ENCODE results near the gene REEP1.

The REEP1 gene

DNA sequence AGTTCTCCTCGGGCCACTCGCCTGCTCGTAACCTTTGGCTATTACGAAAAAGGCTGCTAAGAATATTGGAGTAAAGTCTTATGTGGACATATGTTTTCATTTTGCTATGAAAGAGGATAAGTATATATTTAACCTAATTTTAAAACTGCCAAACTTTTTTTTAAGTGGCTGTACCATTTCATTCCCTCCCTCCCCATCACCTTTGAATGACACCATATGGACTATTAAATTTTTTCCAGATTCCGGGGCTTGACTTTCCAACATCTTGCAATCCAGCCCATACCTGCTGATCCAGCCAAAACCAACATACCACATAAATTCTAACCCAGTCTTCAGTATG lies 31.5 kb downstream of the REEP1 start:
- no peak for DNase-seq (ENCODE audit: low spot score)

GRCh38 chr2:86305195-86305914 lies 32.1 kb downstream of the REEP1 start:
- DNase-seq (ENCODE audit: low spot score) = no peak

DNA sequence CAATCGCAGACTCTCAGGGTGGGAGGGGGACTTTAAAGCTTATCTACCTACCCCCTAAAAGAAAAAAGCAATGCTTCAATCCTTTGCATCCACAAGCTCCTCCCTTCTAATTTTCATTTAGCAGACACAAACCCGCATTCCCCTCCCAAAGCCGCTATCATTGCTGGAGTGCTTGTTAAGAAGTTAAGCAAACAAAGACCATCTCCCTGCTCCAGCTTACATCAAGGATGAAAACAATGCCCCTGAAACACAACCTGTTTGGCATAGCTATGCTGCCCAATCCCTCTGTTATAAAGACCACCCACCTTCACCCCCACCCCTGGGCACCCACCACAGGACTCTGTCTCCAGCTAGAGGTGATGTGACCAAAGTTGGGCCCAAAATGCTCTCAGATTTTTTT lies 33.0 kb downstream of the REEP1 start:
- no peak for DNase-seq (ENCODE audit: low spot score)

DNA sequence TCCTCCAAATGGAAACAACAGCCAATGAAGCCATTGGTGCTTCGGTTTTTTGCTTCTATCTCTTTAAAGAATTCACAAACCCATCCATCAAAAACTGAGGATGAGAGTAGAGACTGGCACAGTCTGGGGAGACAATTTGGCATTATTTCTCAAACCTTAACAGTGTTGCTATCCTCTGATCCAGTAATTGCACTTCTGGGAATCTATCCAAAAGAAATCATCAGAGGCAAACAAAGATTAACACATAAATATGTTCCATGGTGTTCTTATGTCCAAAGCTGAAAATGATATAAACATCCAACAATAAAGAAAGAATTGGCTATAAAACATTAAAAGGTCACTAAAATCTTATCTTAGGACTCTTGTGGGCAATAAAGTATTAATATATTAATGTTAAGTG lies 35.1 kb downstream of the REEP1 start:
- DNase-seq (ENCODE audit: low spot score) = no peak

GRCh38 chr2:86301711-86302202 lies 35.7 kb downstream of the REEP1 start:
- no peak for DNase-seq (ENCODE audit: low spot score)

GRCh38 chr2:86301009-86301408 lies 36.4 kb downstream of the REEP1 start:
- no peak for DNase-seq (ENCODE audit: low spot score)

DNA sequence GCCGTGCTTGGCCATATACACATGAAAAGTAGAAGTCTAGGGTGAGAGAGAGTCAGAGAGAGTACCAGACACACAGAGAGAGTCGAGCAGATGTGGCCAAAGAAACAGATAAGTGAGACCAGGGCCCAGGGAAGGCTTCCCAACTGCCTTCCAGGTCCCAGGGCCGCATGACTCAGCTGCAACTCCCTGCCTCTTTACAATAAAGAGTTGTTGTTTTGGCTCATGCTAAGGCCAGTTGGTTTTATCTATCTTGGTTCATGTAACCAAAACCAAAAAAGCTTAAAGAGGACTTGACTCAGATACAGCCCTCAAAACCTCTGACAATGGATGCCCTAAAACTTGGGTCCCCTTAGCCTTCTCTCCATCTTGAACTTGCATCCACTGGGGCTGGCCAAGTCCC lies 36.9 kb downstream of the REEP1 start:
- no peak for DNase-seq (ENCODE audit: low spot score)

GRCh38 chr2:86298411-86299390 lies 38.7 kb downstream of the REEP1 start:
- DNase-seq (ENCODE audit: low spot score) = no peak

DNA sequence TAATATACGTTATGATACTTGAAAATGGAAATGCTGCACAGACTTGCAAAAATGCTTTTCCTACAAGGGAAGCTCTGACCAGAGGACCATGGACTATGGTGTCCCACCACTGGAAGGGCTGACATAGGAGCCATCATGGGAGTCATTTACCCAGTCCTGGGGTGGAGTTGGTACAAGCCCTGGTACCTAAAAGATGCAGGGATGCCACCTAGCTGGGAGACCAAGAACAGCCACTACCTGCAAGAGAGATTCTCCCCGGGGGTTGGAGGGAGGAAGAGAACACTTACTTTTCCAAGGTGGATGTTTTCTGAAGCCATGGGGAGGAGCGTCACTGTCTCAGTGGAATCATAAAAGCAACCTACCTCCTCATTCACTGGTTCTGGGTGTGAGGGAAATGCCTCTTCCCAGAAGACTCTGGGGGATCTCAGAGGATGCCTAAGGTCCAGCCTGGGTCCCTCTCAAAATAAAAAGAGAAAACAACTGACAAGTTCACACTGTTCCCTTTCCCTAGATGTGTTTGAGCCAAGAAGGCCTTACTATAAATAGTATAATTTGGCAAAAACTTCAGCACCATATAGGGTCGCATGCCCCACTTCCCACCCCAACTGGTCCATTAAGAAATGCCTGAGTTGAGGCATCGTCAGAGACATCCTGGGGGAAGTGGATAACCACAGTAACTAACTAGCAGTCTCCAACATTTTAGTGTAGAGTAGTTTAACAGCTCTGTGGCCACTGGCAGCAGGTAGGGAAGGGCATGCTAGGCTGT lies 39.9 kb downstream of the REEP1 start:
- no peak for DNase-seq (ENCODE audit: low spot score)

DNA sequence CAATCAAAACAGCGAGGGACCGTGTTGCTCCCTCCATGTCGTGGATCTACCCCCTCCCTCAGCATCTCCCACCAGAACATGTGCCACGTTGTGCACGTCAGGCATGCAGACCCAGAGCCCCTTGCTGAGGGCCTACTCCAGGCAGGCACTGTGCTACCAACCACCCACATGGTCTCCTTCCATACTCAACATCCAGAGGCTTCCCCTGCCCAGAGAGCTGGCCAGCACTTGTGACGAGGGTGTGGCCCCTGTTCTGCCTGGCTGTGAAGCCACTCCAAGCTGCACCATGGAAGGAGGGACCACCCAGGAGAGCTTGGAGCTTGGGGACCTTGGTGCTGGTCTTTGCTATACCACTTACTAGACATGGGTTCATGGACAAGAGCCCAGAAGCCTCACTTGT lies 40.5 kb downstream of the REEP1 start:
- DNase-seq (ENCODE audit: low spot score) = no peak

- DNase-seq (ENCODE audit: low spot score) = no peak
Observed at GRCh38 chr2:86295066-86295465, 42.4 kb downstream of the REEP1 start.

- no peak for DNase-seq (ENCODE audit: low spot score)
Observed at GRCh38 chr2:86293612-86294011, 43.8 kb downstream of the REEP1 start.

DNA sequence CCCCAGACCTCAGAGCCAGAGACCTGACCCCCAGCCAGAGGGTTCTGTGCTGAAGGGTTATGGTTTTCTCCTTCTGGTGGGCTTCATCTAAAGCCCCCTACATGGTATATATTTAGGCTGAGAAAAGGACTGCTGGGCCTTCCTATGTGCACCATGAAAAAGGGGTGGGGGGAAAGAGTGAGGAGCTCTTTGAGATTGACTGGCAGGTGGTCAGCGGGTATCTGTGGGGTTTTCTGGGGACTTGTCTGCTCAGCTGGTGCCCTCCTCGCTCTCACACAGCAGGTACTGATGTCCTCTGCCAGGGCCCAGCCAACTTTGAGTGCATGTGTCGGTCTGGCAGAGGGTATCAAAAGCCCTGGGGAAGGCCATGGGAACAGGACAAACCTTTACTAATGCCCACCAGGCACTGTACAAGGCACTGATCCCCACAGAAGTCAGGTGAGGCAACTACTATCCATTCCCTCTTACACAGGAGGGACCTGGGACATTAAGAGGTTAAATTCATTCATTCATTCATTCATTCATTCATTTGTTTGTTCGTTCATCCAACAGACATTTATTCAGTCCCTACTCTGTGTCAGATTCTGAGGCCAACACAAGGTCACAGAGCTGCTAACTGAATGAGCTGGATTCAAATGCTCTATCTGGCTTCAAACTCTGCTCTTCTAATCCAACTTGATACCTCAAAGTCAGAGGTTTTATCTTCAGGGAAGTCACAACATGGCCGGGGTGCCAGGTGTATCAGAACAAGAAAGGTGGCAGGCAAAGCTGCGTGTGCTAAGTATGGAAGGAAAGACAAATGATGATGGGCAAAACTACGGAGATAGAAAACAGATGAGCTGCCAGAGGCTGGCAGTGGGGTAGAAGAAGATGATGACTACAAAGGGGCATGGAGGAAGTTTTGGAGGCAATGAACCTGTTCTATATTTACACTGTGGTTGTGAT lies 44.6 kb downstream of the REEP1 start:
- no peak for DNase-seq (ENCODE audit: low spot score)

DNA sequence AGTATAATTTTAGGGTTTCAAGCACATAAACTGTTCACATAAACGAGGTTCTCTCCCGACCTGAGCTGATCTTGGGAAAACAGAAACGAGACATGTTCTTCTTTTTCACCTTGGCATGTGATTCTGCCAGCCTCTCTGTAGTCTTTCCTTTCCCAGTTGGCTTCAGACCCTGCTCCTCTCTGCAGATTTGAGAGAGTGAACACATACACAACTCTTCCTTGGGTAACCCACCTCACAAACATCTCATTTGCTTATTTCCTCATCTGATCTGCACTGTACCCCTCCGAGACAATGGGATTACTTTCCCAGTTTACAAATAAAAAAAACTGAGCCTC lies 46.1 kb downstream of the REEP1 start:
- DNase-seq (ENCODE audit: low spot score) = no peak

GRCh38 chr2:86290596-86291327 lies 46.7 kb downstream of the REEP1 start:
- no peak for DNase-seq (ENCODE audit: low spot score)

DNA sequence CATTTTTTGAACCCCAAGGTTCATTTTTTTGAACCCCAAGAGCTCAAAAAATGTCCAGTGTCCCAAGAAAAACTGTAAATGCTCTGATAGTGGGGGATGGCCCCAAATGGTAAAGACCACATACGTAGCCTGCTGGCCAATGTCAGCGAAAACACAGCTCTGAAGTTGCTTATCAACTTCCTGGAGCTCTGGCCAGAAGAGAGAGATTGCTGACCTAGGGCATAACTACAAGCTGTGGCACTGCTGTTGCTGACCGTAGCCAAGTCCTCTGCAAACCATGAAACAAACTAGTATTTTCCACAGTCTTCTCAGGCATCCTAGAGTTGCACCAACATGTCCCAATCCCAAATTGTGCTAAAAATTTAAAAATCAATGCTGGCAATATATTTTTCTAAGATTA lies 50.9 kb downstream of the REEP1 start:
- no peak for DNase-seq (ENCODE audit: low spot score)

- DNase-seq (ENCODE audit: low spot score) = no peak
Observed at GRCh38 chr2:86285981-86286380, 51.4 kb downstream of the REEP1 start.

DNA sequence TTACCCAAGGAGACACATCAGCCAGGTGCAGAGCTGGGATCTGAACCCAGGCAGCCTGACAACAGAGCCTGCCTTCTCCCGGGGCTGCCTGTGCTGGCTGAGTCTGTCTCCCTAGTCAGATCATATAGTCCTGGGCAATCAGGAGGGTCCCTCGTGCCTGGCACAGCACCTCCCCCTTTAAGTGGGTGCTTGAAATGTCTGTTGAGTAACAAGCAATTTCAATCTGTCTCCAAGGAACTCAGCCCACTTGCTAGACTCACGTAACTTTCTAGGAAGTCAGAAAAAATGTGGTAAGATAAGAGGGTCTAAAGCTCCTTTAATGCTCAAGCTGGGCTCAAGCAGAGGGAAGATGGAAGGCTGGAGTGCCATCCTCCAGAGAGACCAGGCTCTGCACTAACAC lies 51.9 kb downstream of the REEP1 start:
- no peak for DNase-seq (ENCODE audit: low spot score)

DNA sequence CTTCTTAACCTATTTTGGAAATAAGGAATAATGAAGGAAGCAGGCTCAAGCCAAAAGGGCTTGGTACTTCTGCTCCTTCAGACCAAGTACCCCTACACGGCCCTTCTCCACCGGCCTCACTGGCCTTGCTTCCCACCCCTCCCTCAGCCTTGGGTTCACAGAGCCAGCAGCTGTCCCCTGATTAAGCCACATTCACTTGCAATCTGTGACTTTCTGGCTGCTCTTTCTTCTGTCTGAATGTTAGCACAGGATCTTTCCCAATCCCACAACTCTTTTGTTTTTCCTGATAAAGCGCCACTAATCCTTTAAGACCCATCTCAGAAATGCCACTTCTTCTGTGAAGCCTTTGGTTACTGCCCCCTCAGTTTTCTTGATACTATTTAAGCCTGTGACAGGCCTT lies 52.4 kb downstream of the REEP1 start:
- DNase-seq (ENCODE audit: low spot score) = no peak

GRCh38 chr2:86284401-86284841 lies 53.0 kb downstream of the REEP1 start:
- DNase-seq (ENCODE audit: low spot score) = no peak

Measured in left forelimb (tissue), 1 donor.